ENCODE measurements around the gene SUSD6. TPM values are rescaled to one million over a fixed set of nuclear protein-coding genes. Genes with fewer than 3 reads are reported as not detected.

Gene SUSD6
- total and polyA plus RNA-seq, 9 of the 15 experiments (the other 6 are each of a cell fraction or from before 2014, with no cell fraction given), result 2.9 to 20.7 (median 5.6) TPM

DNA sequence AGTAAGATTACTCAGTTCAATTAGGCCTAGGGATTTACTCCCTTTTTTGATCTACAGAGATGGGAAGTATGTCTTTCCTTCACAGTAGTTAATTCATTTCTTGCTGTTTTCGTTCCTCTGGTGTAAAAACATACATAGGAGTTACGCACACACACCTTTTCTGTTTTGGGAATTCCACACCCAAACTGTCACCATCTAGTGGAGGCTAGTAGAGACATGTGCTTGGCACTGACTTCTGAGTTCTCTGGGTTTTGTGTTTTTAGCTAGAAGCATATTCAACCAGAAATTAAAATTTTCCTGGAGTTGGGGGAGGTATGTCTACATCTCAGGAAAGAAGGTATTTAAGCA is 1.4 kb downstream of the SUSD6 start (continued):
- TF ChIP-seq, protein P1, sequence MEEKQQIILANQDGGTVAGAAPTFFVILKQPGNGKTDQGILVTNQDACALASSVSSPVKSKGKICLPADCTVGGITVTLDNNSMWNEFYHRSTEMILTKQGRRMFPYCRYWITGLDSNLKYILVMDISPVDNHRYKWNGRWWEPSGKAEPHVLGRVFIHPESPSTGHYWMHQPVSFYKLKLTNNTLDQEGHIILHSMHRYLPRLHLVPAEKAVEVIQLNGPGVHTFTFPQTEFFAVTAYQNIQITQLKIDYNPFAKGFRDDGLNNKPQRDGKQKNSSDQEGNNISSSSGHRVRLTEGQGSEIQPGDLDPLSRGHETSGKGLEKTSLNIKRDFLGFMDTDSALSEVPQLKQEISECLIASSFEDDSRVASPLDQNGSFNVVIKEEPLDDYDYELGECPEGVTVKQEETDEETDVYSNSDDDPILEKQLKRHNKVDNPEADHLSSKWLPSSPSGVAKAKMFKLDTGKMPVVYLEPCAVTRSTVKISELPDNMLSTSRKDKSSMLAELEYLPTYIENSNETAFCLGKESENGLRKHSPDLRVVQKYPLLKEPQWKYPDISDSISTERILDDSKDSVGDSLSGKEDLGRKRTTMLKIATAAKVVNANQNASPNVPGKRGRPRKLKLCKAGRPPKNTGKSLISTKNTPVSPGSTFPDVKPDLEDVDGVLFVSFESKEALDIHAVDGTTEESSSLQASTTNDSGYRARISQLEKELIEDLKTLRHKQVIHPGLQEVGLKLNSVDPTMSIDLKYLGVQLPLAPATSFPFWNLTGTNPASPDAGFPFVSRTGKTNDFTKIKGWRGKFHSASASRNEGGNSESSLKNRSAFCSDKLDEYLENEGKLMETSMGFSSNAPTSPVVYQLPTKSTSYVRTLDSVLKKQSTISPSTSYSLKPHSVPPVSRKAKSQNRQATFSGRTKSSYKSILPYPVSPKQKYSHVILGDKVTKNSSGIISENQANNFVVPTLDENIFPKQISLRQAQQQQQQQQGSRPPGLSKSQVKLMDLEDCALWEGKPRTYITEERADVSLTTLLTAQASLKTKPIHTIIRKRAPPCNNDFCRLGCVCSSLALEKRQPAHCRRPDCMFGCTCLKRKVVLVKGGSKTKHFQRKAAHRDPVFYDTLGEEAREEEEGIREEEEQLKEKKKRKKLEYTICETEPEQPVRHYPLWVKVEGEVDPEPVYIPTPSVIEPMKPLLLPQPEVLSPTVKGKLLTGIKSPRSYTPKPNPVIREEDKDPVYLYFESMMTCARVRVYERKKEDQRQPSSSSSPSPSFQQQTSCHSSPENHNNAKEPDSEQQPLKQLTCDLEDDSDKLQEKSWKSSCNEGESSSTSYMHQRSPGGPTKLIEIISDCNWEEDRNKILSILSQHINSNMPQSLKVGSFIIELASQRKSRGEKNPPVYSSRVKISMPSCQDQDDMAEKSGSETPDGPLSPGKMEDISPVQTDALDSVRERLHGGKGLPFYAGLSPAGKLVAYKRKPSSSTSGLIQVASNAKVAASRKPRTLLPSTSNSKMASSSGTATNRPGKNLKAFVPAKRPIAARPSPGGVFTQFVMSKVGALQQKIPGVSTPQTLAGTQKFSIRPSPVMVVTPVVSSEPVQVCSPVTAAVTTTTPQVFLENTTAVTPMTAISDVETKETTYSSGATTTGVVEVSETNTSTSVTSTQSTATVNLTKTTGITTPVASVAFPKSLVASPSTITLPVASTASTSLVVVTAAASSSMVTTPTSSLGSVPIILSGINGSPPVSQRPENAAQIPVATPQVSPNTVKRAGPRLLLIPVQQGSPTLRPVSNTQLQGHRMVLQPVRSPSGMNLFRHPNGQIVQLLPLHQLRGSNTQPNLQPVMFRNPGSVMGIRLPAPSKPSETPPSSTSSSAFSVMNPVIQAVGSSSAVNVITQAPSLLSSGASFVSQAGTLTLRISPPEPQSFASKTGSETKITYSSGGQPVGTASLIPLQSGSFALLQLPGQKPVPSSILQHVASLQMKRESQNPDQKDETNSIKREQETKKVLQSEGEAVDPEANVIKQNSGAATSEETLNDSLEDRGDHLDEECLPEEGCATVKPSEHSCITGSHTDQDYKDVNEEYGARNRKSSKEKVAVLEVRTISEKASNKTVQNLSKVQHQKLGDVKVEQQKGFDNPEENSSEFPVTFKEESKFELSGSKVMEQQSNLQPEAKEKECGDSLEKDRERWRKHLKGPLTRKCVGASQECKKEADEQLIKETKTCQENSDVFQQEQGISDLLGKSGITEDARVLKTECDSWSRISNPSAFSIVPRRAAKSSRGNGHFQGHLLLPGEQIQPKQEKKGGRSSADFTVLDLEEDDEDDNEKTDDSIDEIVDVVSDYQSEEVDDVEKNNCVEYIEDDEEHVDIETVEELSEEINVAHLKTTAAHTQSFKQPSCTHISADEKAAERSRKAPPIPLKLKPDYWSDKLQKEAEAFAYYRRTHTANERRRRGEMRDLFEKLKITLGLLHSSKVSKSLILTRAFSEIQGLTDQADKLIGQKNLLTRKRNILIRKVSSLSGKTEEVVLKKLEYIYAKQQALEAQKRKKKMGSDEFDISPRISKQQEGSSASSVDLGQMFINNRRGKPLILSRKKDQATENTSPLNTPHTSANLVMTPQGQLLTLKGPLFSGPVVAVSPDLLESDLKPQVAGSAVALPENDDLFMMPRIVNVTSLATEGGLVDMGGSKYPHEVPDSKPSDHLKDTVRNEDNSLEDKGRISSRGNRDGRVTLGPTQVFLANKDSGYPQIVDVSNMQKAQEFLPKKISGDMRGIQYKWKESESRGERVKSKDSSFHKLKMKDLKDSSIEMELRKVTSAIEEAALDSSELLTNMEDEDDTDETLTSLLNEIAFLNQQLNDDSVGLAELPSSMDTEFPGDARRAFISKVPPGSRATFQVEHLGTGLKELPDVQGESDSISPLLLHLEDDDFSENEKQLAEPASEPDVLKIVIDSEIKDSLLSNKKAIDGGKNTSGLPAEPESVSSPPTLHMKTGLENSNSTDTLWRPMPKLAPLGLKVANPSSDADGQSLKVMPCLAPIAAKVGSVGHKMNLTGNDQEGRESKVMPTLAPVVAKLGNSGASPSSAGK (IDR thresholded peaks at IDR 0.05), result peak; percentile 12; the same call in 1 of the 2 replicates
- TF ChIP-seq BRD9 (IDR thresholded peaks at IDR 0.05; ENCODE audit: low read depth, partially characterized antibody) (peak; percentile 38), PCBP2 (IDR thresholded peaks at IDR 0.05; ENCODE audit: low read depth, low read length, poor library complexity, severe bottlenecking) (no peak)
- TF ChIP-seq, protein P2, sequence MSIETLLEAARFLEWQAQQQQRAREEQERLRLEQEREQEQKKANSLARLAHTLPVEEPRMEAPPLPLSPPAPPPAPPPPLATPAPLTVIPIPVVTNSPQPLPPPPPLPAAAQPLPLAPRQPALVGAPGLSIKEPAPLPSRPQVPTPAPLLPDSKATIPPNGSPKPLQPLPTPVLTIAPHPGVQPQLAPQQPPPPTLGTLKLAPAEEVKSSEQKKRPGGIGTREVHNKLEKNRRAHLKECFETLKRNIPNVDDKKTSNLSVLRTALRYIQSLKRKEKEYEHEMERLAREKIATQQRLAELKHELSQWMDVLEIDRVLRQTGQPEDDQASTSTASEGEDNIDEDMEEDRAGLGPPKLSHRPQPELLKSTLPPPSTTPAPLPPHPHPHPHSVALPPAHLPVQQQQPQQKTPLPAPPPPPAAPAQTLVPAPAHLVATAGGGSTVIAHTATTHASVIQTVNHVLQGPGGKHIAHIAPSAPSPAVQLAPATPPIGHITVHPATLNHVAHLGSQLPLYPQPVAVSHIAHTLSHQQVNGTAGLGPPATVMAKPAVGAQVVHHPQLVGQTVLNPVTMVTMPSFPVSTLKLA (conservative IDR thresholded peaks at IDR 0.05), result peak in 1 of 2 experiments; percentile 51; a peak in 3 of 4 replicates
